ENCODE results near the gene ING1.
"Not testable (repeated sequence)": the region's sequence is repeated elsewhere in the genome, so short reads cannot be mapped to it uniquely, and the experiment has no call there.

ING1 gene

GRCh38 chr13:110683921-110684320 is 29.6 kb upstream of the ING1 start:
- no peak for TF ChIP-seq POLR2A (IDR thresholded peaks at IDR 0.05; ENCODE audit: low read length)
- no peak for TF ChIP-seq GATA1 (IDR thresholded peaks at IDR 0.05; ENCODE audit: low read depth, low read length)
- no peak for DNase-seq

DNA sequence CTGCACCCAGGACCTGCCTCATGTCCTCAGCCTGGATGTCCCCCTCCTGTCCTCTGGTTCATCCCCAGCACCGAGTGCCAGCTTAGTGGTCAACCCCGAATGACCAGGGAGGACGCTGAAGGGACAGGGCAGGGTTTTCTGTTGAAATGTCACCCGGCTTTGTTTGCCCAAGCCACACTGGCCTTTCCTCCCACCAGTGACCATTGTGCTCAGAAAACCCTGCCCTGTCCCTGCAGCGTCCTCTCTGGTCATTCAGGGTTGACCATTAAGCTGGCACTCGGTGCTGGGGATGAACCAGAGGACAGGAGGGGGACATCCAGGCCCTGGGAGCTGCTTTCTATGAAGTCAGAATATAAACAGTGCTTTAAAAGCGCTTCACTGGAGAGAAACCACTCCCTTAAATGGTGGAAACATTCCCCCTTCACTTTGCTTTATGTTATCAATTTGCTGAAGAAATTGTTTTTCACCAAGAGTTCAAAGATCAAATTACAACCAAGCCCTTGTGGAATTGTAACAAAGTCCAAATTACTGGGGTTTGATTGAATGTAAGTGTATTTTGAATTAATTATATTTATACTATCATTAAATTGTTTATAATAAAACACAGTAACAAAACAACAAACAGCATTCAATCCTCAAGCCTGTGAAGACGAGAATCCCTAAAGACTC is 29.0 kb upstream of the ING1 start:
- no peak for TF ChIP-seq GATA1 (IDR thresholded peaks at IDR 0.05; ENCODE audit: low read depth, low read length)
- no peak for TF ChIP-seq POLR2A (IDR thresholded peaks at IDR 0.05; ENCODE audit: low read length)
- DNase-seq = no peak

DNA sequence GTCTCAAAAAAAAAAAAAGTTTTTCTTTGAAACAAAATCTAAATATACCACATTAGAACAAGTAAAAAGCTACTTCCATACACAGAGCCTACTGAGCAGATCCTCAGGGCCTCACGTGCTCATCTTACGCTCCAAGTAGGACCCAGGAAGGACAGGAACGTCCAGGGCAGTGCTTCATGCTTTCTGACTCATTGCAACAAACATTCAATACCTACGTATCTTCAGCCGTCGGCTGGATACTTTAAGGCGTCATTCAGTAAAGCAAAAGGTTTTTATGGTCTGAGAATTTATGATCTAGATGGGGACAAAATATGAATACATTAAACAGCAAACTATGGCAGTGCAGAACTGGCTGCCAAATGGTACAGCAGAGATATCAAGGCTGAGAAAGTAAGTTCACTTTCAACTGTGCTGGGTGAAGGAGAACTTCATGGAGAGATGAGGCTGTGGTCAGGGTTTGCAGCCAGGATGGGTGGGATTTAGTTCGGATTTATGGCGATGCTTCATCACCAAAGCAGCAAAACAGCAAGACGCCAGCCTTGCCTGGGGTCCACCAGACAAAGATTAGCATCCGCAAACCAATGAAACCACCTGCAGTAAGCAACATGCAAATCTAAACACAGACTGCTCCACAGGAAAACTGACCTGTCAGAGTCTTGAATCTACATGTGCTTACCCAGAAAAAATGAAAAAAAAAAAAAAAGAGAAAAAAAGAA is 28.0 kb upstream of the ING1 start:
- no peak for DNase-seq
- TF ChIP-seq POLR2A (IDR thresholded peaks at IDR 0.05; ENCODE audit: low read length) (no peak), GATA1 (IDR thresholded peaks at IDR 0.05; ENCODE audit: low read depth, low read length) (no peak)

DNA sequence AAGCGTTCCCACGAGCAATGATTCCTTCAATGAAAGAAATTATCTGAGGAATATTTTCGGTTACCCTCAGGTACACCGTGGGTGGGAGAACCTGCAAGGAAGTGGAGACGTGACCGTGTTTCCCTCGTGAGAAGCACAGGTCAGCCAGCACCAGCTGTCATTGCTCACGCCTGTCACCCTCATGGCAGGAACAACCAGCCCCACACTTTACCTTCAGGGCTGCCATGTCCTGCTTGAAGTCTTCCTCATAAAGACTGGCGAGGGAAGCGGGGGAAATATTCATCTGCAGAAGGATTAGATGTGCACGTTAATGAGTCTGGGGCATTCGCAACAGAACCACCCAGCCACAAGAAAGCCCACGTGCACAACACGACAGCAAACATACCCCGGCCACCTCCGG is 25.8 kb upstream of the ING1 start:
- TF ChIP-seq GATA1 (IDR thresholded peaks at IDR 0.05; ENCODE audit: low read depth, low read length) (no peak), POLR2A (IDR thresholded peaks at IDR 0.05; ENCODE audit: low read length) (no peak)
- DNase-seq = no peak

GRCh38 chr13:110689041-110689440 is 24.5 kb upstream of the ING1 start:
- TF ChIP-seq GATA1 (IDR thresholded peaks at IDR 0.05; ENCODE audit: low read depth, low read length) = no peak
- no peak for TF ChIP-seq POLR2A (IDR thresholded peaks at IDR 0.05; ENCODE audit: low read length)

DNA sequence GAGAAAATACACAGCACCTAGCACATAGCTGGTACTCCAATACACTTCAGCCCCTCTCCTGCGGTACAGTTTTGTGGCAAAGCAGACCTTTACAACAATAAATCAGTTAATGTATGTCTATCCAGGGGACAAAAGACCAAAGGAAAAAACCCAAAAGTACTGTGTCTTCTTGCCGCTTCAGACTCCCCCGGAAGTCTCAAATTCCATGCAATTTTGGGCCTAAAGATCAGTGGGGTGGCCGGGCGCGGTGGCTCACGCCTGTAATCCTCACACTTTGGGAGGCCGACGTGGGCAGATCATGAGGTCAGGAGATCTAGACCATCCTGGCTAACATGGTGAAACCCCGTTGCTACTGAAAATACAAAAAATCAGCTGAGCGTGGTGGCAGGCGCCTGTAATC is 23.8 kb upstream of the ING1 start:
- DNase-seq = no peak

More at GRCh38 chr13:110689041-110689440, 24.5 kb upstream of the ING1 start:
- no peak for DNase-seq

GRCh38 chr13:110690516-110690915 is 23.0 kb upstream of the ING1 start:
- TF ChIP-seq POLR2A (IDR thresholded peaks at IDR 0.05; ENCODE audit: low read length) = no peak
- TF ChIP-seq GATA1 (IDR thresholded peaks at IDR 0.05; ENCODE audit: low read depth, low read length) = no peak
- DNase-seq = no peak

More for the DNA sequence above, 23.8 kb upstream of the ING1 start:
- TF ChIP-seq GATA1 (IDR thresholded peaks at IDR 0.05; ENCODE audit: low read depth, low read length) (no peak), POLR2A (IDR thresholded peaks at IDR 0.05; ENCODE audit: low read length) (no peak)

GRCh38 chr13:110695774-110696173 is 17.7 kb upstream of the ING1 start:
- not testable (repeated sequence) for DNase-seq

- no peak for DNase-seq
- TF ChIP-seq POLR2A (IDR thresholded peaks at IDR 0.05; ENCODE audit: low read length) (no peak), GATA1 (IDR thresholded peaks at IDR 0.05; ENCODE audit: low read depth, low read length) (no peak)
Measured at GRCh38 chr13:110696776-110697175, 16.7 kb upstream of the ING1 start.

GRCh38 chr13:110697842-110698241 is 15.7 kb upstream of the ING1 start:
- no peak for DNase-seq
- TF ChIP-seq POLR2A (IDR thresholded peaks at IDR 0.05; ENCODE audit: low read length) = no peak
- no peak for TF ChIP-seq GATA1 (IDR thresholded peaks at IDR 0.05; ENCODE audit: low read depth, low read length)

DNA sequence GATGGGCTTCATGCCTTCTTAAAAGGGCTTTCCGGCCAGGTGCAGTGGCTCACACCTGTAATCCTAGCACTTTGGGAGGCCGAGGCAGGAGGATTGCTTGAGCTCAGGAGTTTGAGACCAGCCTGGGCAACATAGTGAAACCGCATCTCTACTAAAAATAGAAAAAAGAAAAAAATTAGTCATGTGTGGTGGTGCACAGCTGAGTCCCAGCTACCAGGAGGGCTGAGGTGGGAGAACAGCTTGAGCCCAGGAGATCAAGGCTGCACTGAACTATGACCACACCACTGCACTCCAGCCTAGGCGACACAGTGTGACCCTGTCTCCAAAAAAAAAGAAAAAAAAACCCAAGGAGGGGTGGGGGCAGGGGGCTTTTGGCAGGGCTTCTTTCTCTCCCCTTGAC is 14.8 kb upstream of the ING1 start:
- TF ChIP-seq GATA1 (IDR thresholded peaks at IDR 0.05; ENCODE audit: low read depth, low read length) = no peak
- TF ChIP-seq POLR2A (IDR thresholded peaks at IDR 0.05; ENCODE audit: low read length) = no peak
- no peak for DNase-seq

DNA sequence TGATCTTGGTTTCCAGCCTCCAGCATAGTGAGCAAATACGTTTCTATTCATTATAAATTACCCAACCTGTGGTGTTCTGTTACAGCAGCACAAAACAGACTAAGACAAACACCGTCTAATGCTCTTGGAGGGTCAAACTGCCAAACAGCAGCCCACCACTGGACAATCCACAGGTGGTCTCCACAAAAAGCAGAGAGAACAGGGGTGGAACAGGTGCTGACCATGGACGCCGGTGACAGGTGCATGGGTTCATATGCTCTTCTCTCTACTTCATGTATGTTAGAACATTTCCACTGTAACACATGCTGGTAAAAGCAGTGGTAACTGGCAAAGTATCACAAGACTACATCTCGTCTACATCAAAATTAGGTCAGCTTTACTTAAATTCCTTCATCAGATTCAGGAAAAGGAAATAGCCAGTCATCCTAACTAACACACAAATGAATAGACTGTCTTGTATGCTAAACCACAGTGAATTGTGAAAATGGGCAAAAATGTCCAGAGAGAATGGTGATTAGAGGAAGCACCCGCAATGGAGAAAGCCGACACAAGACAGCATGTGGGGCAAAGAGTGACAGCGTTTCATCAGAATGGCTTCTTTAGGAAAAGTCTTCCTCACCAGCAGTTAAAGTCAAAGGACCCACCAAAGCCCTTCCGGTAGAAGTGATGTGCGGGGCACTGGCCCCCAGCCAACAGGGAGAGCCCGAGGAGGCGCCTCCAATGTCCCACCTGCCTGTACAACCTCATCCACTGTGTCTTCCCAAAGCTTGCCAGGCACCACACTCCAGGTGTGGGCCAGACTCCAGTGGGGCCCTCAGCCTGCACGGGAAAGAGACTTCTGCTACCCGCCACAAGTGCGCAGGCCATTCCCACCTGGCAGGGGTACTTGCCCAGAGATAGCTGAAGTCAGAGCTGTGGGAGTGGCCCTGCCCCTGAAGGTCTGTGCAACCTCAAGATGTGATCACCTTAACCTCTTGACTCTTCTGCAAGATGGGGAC is 14.1 kb upstream of the ING1 start:
- TF ChIP-seq POLR2A (IDR thresholded peaks at IDR 0.05; ENCODE audit: low read length) (no peak), GATA1 (IDR thresholded peaks at IDR 0.05; ENCODE audit: low read depth, low read length) (no peak)
- no peak for DNase-seq

DNA sequence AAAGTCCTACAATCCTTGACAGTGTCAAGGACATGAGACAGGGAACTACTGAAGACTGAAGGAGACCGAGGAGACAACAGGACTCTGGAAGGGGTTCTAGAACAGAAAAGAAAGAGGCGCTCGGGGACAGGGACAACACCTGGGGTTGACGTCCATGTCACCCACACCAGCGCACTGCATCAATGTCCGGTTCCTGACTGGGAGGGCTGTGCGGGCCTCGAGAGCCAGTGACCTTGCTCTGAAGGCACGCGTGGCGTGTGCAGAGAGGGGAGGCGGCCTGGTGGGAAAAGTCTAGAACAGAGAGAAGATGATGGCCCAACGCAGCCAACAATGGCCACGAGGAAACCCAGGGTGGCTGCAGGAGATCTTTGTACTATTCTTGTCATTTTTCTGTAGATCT is 13.3 kb upstream of the ING1 start:
- no peak for DNase-seq
- no peak for TF ChIP-seq POLR2A (IDR thresholded peaks at IDR 0.05; ENCODE audit: low read length)
- TF ChIP-seq GATA1 (IDR thresholded peaks at IDR 0.05; ENCODE audit: low read depth, low read length) = no peak

DNA sequence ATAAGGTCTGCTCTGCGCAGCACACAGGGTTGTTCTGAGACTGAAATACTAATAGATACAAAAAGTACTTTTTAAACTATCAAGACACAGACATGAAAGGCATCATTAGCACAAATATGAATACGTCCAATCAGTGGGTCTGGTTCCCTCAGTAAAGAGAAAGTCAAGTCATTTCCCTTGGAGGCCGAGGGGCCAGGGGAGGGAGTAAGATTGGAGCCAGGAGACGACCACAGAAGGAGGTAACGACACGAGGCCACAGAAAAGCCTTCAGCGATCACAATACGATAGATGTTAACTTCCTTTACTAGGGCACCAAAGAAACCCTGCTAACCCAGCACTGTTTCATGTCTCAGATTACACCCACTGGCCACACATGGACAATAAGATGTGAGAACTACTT is 12.9 kb upstream of the ING1 start:
- DNase-seq = no peak
- TF ChIP-seq GATA1 (IDR thresholded peaks at IDR 0.05; ENCODE audit: low read depth, low read length) (no peak), POLR2A (IDR thresholded peaks at IDR 0.05; ENCODE audit: low read length) (no peak)

GRCh38 chr13:110701061-110701460 is 12.4 kb upstream of the ING1 start:
- DNase-seq = not testable (repeated sequence)

Data from erythroblast (primary cell).